ENCODE measurements around the gene L3MBTL3. TPM values are rescaled to one million over a fixed set of nuclear protein-coding genes. Genes with fewer than 3 reads are reported as not detected.

Gene L3MBTL3
- total and polyA plus RNA-seq, 2 donors = 5.9 to 15.1 TPM

DNA sequence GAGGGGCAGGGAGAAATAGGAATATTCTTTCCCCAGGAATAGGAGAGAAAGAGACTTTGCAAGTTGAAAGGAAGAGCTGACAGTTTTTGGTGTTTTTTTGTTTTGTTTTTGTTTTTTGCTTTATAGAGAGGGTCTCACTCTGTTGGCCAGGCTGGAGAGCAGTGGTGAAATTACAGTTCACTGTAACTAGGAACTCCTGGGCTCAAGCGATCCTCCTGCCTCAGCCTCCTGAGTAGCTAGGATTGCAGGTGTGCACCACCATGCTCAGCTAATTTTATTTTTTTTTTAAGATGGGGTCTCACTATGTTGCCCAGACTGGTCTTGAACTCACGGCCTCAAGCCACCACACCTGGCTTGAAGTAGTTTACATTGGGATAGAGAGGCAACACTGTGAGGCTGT, 8.0 kb upstream of the L3MBTL3 start:
- H3K36me3 ChIP-seq (ENCODE audit: insufficient read depth) = no peaks in the 10 kb centered on the region
- H3K4me3 ChIP-seq (ENCODE audit: low read depth, low read length) = no peak overlapping the region
- no peak for DNase-seq (ENCODE audit: extremely low spot score)
- no peak overlapping the region for H3K27ac ChIP-seq (ENCODE audit: low read depth)
- no peaks in the 10 kb centered on the region for H3K4me1 ChIP-seq (ENCODE audit: insufficient read depth)
- WGBS = 94% methylated on average over 2 of the region's 2 CpGs

DNA sequence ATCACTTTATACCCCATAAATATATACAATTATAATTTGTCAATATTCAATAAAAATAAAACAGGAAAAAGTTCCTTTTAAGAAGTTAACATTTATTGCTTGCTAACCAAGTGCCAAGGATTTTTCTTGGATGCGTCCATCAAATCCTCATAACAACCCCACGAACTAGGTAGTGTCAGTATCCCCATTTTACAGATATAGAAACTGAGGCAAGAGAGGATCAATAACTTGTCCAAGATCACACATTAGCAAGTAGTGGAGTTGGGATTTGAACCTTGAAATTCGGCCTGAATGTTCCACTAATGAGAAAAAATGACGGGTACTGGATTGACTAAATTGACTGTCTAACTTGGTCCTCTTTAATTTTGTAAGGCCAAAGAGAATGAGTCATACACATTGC, 5.7 kb upstream of the L3MBTL3 start:
- H3K4me1 ChIP-seq (ENCODE audit: insufficient read depth) = no peaks in the 10 kb centered on the region
- DNase-seq (ENCODE audit: extremely low spot score) = no peak
- H3K27ac ChIP-seq (ENCODE audit: low read depth) = no peak overlapping the region
- H3K36me3 ChIP-seq (ENCODE audit: insufficient read depth) = no peaks in the 10 kb centered on the region
- H3K4me3 ChIP-seq (ENCODE audit: low read depth, low read length) = no peak overlapping the region
- 96% methylated on average over 4 of the region's 4 CpGs for WGBS

DNA sequence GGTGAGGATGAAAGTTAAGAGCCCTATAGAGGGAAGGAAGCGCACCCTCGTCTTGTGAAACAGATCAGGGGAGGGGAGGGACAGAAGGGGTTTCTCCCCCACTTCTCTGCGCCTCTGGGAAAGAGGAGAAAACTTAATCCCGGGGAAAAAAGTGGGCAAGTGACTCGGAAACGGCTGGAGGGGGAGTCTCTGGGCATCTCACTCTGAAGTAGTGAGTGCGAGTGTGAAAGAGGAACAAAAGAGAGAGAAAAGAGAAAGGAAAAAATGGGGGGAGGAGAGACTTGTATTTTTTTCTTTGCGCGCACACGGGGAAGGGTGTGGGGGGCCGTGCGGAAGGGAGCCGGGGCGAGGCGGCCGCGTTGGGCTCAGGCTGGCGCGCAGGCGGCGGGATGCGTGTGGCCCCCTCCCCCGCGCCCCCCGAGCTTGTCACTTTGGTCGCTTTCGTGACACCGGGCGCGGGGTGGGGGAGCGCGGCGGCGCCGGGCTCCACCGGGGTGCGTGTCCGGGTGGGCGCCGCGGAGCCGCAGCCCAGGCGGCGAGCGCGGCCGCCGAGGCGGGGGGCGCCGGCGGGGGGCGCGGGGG, 454 bp downstream of the L3MBTL3 start:
- Histone ChIP-seq H3K36me3 (ENCODE audit: insufficient read depth) (peaks cover 2% of the 10 kb centered on the region), H3K4me1 (ENCODE audit: insufficient read depth) (no peaks in the 10 kb centered on the region), H3K27ac (ENCODE audit: low read depth) (peak overlapping the region; percentile 89), H3K4me3 (ENCODE audit: low read depth, low read length) (peak overlapping the region; percentile 99)
- DNase-seq (ENCODE audit: extremely low spot score) = no peak
- WGBS = under 1% methylated on average over 54 of the region's 54 CpGs

DNA sequence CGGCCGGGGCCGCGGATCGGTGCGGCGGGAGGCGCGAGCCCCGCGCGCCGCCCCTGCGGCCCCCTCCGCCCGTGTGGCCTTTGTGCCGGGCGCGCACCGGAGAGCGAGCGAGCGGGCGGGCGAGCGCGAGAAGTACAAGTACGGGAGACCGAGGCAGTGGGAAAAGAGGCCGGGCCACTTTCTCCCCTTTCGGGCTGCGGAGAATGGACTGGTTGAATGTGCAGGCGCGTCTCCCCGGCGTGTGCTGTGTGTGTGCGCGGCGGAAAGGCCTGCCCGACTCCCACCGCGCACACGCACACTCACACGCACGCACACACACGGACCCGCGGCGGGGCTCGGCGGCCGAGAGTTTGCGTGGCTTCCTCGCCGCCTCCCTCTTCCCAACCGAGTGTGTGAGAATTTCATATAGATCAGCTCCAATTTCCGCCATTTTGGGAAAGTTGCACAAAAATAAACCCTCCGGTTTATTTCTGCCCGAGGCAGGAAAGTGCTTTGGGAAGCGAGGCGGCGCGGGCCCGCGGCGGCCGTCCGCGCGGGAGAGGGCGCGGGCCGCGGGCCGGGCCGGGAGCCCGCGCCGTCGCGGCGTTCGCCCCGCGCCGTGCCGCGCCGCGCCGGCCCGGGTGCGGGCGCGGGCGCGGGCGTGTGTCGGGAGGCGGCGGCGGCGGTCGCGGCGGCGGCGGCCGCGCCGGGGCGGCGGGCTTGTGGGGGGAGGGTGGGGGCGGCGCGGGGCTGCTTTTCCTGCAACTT, 1.1 kb downstream of the L3MBTL3 start:
- DNase-seq (ENCODE audit: extremely low spot score) = no peak
- Histone ChIP-seq H3K27ac (ENCODE audit: low read depth) (peak overlapping the region; percentile 86), H3K4me1 (ENCODE audit: insufficient read depth) (no peaks in the 10 kb centered on the region), H3K4me3 (ENCODE audit: low read depth, low read length) (peak overlapping the region; percentile 99), H3K36me3 (ENCODE audit: insufficient read depth) (peaks cover 2% of the 10 kb centered on the region)
- under 1% methylated on average over 105 of the region's 116 CpGs for WGBS

DNA sequence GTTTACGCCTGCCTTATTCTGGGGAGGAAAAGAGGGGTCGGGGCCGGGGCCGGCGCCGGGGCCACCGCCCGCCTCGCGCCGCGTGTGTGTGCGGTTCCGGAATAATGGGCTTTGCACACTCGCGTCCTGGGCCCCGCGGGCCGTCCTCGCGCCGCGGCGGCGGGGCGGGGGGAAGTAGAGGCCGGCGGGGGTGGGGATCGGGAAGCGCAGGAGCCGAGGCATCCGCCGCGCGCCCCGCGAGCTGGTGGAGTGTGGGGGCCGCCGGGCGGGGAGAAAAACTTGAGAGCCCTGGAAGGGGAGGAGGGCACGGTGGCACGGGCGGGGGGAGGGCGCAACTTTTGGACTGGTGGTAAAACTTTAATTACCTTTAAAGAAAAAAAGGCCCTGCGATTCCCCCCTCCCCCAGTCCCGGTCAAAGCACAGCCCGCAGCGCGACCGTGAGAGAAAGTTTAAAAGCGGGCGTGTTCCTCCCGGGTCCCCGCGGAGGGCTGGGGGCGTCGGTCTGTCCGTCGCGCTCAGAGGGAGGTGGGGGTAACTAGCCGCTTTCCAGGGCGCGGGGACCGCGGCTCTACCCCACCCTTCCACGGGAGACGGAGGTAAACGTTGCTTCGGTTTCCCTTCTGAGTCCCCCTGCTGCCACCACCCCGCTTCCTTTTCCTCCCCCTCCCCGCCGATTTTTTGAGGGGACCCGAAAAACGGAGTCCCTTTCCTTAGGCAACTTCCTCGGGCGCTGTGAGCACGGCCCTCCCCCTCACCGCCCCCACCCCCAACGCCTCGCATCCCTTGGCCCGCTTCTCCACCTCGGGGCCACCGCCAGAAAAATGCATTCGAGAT, 1.9 kb downstream of the L3MBTL3 start:
- DNase-seq (ENCODE audit: extremely low spot score) = no peak
- under 1% methylated on average over 84 of the region's 84 CpGs for WGBS

DNA sequence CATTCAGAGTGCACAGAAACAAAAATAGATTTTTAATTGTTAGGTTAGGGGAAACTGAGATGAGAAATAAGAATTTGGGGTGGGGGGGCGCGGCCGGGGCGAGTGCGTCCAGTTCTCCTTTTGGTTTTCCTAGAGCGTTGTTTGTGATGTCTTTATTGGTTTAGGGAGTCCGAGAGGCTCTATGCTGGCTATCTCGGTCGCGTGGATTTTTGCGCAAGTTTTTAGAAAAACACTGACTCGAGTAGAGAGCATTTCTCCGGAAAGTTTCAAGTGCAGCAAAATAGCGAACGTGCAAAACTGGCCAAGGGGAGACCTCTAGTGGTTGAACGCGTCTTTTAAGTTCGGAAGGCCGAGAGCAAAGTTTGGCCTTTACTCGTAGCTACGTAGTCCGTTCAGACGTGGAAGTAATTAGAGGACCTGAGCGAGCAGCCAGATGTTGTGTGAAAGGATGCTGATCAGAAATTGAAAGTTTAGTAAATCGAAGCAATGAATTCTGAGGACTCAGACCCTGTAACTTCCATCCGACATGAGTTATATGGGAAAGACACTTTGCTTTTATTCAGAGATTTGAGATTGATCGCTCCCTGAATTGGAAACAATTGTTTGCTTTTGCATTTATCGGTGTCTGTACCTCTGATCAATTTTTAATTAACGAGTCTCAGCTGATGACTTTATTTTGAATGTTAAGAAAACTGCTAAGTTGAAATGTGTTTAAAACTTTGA, 2.7 kb downstream of the L3MBTL3 start:
- Histone ChIP-seq H3K4me1 (ENCODE audit: insufficient read depth) (no peaks in the 10 kb centered on the region), H3K36me3 (ENCODE audit: insufficient read depth) (peaks cover 2% of the 10 kb centered on the region), H3K27ac (ENCODE audit: low read depth) (peak overlapping the region; percentile 86), H3K4me3 (ENCODE audit: low read depth, low read length) (peak overlapping the region; percentile 99)
- 8% methylated on average over 29 of the region's 29 CpGs for WGBS
- DNase-seq (ENCODE audit: extremely low spot score) = peak; percentile 87

More for the DNA sequence above, 1.9 kb downstream of the L3MBTL3 start:
- Histone ChIP-seq H3K27ac (ENCODE audit: low read depth) (peak overlapping the region; percentile 86), H3K4me1 (ENCODE audit: insufficient read depth) (no peaks in the 10 kb centered on the region), H3K36me3 (ENCODE audit: insufficient read depth) (peaks cover 2% of the 10 kb centered on the region), H3K4me3 (ENCODE audit: low read depth, low read length) (peak overlapping the region; percentile 99)

DNA sequence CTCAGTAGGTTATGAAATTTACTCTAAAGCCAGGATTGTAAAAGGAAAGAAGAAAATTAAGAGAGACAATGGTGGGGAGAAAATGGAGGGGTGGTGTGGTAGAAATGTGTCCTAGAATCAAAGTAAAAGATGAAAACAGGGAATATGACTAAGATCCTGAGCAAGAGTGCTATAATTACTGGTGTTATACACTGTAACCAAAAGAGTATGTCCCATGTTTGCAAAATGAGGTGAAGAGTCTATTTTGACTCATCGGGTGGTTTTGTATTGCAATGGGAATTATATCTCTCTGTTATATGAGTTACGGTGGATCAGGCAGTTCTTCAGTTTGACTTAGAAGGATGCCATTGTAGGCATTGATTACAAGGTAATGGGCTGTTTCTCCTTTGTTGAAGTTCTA, 8.5 kb downstream of the L3MBTL3 start:
- H3K27ac ChIP-seq (ENCODE audit: low read depth) = no peak overlapping the region
- 97% methylated on average over 2 of the region's 2 CpGs for WGBS
- H3K4me1 ChIP-seq (ENCODE audit: insufficient read depth) = no peaks in the 10 kb centered on the region
- H3K4me3 ChIP-seq (ENCODE audit: low read depth, low read length) = no peak overlapping the region
- DNase-seq (ENCODE audit: extremely low spot score) = no peak
- H3K36me3 ChIP-seq (ENCODE audit: insufficient read depth) = peaks cover 2% of the 10 kb centered on the region

DNA sequence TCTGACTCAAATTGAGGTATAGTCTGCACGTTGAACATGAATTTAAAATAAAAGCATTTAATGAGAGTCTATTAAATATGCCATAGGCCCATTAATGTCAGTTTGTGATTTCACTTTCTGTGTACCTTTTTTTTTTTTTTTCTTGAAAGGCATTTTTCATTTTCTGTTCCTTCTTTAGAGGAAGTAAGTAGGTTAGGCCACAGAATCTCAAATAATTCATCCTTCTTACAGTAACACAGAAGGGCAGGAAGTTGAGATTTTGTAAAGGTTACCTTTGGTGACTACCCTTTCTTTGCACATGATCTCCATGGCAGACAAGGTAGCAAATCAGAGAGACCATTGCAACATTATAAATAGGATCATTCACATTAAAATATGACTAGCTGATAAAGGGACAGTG, 9.6 kb downstream of the L3MBTL3 start:
- no peak overlapping the region for H3K4me3 ChIP-seq (ENCODE audit: low read depth, low read length)
- H3K27ac ChIP-seq (ENCODE audit: low read depth) = no peak overlapping the region
- DNase-seq (ENCODE audit: extremely low spot score) = no peak
- peaks cover under 1% of the 10 kb centered on the region for H3K36me3 ChIP-seq (ENCODE audit: insufficient read depth)
- H3K4me1 ChIP-seq (ENCODE audit: insufficient read depth) = no peaks in the 10 kb centered on the region
- WGBS = 78% methylated on average over 1 of the region's 1 CpG

DNA sequence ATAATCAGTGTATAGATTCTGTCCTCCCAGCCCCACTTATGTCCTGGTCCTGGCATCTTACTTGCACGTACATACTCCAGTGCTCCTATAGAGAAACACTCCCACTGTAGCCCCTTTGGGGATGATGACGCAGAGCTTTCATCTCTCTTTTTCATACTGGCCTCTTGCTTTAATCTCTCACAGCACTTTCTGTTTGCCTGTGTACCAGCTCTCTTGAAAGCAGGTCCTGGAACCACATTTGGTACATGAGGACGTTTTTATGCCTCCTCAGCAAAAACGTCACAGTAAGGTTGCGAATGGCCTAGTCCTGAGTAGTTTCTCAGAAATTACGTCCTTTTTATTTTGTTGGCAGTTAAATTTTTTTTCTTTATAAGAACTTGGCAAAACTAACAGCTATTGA, 10.8 kb downstream of the L3MBTL3 start:
- H3K4me1 ChIP-seq (ENCODE audit: insufficient read depth) = no peaks in the 10 kb centered on the region
- WGBS = 93% methylated on average over 6 of the region's 6 CpGs
- H3K27ac ChIP-seq (ENCODE audit: low read depth) = no peak overlapping the region
- no peaks in the 10 kb centered on the region for H3K36me3 ChIP-seq (ENCODE audit: insufficient read depth)
- DNase-seq (ENCODE audit: extremely low spot score) = no peak
- H3K4me3 ChIP-seq (ENCODE audit: low read depth, low read length) = no peak overlapping the region

DNA sequence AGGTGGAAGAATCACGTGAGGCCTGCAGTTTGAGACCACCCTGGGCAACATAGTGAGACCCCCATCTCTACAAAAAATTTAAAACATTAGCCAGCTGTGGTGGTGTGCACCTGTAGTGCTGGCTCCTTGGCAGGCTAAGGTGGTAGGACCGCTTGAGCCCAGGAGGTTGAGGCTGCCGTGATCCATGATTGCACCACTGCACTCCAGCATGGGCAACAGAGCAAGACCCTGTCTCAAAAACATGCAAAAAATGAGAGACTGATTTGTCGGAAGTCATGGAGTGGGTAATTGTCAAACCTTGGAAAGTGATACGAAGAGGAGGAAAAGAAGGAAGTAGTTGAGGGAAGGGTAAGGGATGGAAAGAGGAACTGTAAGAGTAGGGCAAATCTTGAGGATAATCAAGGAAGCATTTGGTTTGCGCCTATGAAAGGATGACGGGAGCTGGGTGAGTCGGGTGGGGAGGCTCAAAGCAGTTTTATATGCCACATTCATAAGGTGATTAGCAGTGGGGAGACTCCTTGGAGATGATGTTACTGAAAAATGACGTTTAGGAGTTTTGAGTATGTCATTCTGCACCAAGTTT, 14.5 kb downstream of the L3MBTL3 start:
- H3K27ac ChIP-seq (ENCODE audit: low read depth) = no peak overlapping the region
- DNase-seq (ENCODE audit: extremely low spot score) = no peak
- no peaks in the 10 kb centered on the region for H3K4me1 ChIP-seq (ENCODE audit: insufficient read depth)
- H3K36me3 ChIP-seq (ENCODE audit: insufficient read depth) = no peaks in the 10 kb centered on the region
- 94% methylated on average over 9 of the region's 9 CpGs for WGBS
- H3K4me3 ChIP-seq (ENCODE audit: low read depth, low read length) = no peak overlapping the region

DNA sequence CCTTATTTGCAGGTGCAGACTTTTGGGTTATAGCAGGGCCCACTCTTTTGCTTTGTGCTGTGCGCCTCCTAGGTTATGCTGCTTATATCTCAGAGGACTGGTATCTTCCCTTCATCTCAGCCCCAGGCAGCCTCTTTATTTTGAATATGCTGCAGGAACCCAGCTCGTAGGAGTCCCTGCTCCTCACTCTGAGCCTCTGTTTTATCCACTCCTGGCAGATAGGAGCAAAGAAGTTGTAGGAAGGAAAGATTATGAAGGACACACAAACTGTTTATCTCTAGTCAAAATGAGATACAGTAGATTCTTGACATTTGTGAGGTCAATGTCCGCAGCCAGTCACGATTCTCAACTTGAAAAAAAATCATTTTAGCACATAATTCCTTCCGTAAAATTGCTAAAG, 15.6 kb downstream of the L3MBTL3 start:
- 90% methylated on average over 5 of the region's 5 CpGs for WGBS

DNA sequence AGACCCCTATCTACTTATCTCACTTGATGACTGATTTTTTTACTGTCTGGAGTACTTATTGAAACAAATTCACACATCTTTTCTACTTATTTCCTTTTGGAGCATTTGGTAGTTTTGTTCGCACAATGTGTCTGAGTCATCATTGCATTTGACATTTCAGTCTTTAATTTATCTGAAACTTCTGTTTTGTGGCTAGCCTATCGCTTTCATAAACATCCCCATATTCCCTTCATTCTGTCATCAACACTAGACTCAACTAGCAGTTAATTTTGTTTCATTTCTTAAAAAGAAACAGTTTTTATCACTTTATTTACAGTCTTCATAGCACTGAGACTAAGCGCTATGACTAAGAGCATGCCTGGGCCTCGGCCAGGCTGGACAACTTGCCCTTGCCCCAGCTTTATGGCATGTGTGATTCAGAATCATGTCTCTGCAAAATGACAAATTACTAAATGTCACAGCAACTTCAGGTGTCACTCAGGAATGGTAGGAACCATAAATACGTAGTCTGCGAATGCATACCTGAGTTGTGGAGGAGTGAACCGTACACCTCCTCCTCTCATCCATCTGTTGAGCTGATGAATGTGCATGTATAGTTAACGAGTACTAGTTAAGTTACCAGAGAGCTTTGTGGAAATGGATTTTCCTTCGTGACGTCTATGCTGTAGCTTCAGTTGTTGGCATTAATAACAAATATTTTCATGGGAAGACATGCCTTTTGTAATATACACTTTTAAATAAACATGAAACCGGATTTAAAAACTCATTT, 16.2 kb downstream of the L3MBTL3 start:
- H3K4me3 ChIP-seq (ENCODE audit: low read depth, low read length) = no peak overlapping the region
- no peaks in the 10 kb centered on the region for H3K4me1 ChIP-seq (ENCODE audit: insufficient read depth)
- WGBS = 66% methylated on average over 11 of the region's 11 CpGs
- no peak overlapping the region for H3K27ac ChIP-seq (ENCODE audit: low read depth)
- DNase-seq (ENCODE audit: extremely low spot score) = no peak
- H3K36me3 ChIP-seq (ENCODE audit: insufficient read depth) = no peaks in the 10 kb centered on the region

More for the DNA sequence above, 15.6 kb downstream of the L3MBTL3 start:
- no peaks in the 10 kb centered on the region for H3K36me3 ChIP-seq (ENCODE audit: insufficient read depth)
- no peak overlapping the region for H3K4me3 ChIP-seq (ENCODE audit: low read depth, low read length)
- H3K27ac ChIP-seq (ENCODE audit: low read depth) = peak overlapping the region; percentile 38
- no peaks in the 10 kb centered on the region for H3K4me1 ChIP-seq (ENCODE audit: insufficient read depth)
- no peak for DNase-seq (ENCODE audit: extremely low spot score)

All from urinary bladder (tissue), 4 donors.